Retinal pigment epithelial cell (primary cell): ENCODE measurements around the gene HOXB5.
A peak's percentile ranks its signal among the peaks of the same experiment; 100 is the strongest.

Experiments used
- DNase-seq: peaks from one replicate; pipeline ENCODE4 v3.0.0-alpha.2; 2010; ENCODE audit warnings: low read depth
- H3K4me3 ChIP-seq: 2 replicates; pipeline ENCODE4 v1.5.1; 2011; ENCODE audit warnings: mild to moderate bottlenecking, low read length, control low read depth, moderate library complexity
- TF ChIP-seq, protein P1 (sequence below): conservative IDR thresholded peaks from 2 replicates; pipeline ENCODE4 v1.5.1; 2011; ENCODE audit warnings: low read depth, low read length, control low read depth, inconsistent platforms

HOXB5 gene

DNA sequence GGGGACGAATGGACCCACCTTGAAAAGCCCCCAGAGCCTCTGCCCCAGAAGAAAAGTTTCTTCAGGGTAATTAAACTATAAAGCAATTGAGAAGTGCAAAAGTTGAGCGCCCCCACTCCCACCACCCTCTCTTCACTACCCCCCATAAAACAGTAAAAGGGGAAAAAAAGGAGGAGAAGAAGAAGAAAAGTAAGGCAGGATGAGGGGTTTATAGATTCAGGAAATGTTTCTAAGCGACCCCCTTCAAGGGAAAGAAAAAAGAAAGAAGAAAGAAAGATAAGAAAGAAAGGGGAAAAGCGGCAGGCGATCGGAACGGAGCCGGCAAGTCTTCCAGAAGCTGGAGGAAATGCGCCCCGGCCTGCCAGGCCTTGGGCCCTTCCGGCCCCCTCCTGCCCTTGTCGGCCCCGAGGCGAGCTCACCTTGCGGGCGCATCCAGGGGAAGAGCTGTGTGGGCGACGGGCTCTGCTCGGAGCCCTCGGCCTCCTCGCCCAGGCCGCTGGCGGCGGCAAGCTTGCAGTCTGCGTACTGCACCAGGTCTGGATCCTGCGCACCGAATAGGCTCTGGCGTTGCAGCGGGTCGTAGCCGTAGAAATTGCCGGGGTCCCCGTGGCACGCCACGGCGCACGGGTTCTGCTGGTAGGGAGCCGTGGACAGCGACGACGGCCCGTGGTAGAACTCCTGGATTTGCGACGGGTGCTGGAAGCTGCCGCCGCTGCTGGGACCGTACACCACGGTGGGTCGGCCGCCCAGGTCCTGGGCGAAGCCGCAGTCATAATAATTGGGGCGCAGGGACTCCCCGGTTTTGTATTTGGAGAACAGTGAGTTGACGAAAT lies 20.5 kb upstream of the HOXB5 start:
- H3K4me3 ChIP-seq, result no peak overlapping the region
- DNase-seq, result no peak
- TF ChIP-seq, protein P1, sequence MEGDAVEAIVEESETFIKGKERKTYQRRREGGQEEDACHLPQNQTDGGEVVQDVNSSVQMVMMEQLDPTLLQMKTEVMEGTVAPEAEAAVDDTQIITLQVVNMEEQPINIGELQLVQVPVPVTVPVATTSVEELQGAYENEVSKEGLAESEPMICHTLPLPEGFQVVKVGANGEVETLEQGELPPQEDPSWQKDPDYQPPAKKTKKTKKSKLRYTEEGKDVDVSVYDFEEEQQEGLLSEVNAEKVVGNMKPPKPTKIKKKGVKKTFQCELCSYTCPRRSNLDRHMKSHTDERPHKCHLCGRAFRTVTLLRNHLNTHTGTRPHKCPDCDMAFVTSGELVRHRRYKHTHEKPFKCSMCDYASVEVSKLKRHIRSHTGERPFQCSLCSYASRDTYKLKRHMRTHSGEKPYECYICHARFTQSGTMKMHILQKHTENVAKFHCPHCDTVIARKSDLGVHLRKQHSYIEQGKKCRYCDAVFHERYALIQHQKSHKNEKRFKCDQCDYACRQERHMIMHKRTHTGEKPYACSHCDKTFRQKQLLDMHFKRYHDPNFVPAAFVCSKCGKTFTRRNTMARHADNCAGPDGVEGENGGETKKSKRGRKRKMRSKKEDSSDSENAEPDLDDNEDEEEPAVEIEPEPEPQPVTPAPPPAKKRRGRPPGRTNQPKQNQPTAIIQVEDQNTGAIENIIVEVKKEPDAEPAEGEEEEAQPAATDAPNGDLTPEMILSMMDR, result no peak

- TF ChIP-seq, protein P1, result peak; percentile 19
- DNase-seq, result no peak
- no peak overlapping the region for H3K4me3 ChIP-seq
Measured at GRCh38 chr17:48612854-48613691, 19.5 kb upstream of the HOXB5 start.

- no peak overlapping the region for H3K4me3 ChIP-seq
- TF ChIP-seq, protein P1, result no peak
- no peak for DNase-seq
Measured at GRCh38 chr17:48612456-48612853, 18.9 kb upstream of the HOXB5 start.

- no peak for DNase-seq
- TF ChIP-seq, protein P1, result no peak
- no peak overlapping the region for H3K4me3 ChIP-seq
Measured at GRCh38 chr17:48611681-48612455, 18.3 kb upstream of the HOXB5 start.

DNA sequence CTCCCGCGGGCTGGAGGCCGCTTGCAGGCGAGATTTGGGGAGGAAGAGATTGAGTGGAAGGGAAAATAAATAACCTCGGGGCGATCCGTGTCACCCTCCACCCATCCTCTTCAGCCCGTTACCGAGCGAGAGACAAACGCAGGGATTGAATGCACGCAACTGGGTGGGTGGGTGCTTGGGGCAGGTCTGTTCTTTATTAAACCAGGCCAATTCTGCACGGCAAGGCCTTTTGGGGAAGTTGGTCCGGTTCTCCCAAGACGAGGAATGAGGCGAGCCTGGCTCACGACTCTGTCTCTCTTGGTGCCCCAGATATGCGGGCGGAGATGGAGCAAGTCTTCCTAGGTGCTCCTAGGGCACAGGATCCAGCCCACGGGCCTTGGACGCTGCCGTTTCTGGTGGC lies 17.6 kb upstream of the HOXB5 start:
- H3K4me3 ChIP-seq, result no peak overlapping the region
- TF ChIP-seq, protein P1, result no peak
- no peak for DNase-seq

- H3K4me3 ChIP-seq, result no peak within 1 kb of the TSS
- TF ChIP-seq, protein P1, result no peak
- DNase-seq, result no peak
Measured at GRCh38 chr17:48610282-48611211, 17.0 kb upstream of the HOXB5 start, which contains the start of gene HOXB7. TSS of gene HOXB7 (minus strand) at chr17:48611017. CDS start at chr17:48610918, 99 bp downstream.
